Measurements from ENCODE around the gene KIF6.
"Not testable (repeated sequence)": the region's sequence is repeated elsewhere in the genome, so short reads cannot be mapped to it uniquely, and the experiment has no call there.

Gene KIF6

DNA sequence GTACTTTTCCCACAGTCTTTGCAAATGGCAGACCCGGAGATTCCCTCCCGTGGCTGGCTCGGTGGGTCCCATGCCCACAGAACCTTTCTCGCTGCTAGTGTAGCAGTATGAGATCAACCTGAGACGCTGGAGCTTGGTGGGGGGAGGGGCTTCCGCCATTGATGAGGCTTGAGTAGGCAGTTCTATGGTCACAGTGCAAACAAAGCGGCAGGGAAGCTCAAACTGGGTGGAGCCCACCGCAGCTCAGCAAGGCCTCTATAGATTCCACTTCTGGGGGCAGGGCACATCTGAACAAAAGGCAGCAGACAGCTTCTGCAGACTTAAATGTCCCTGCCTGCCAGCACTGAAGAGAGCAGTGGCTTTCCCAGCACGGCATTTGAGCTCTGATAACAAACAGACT lies 216.7 kb downstream of the KIF6 start:
- DNase-seq (ENCODE audit: low read depth in 2 of 3, low spot score in 1 of 3), result no peak

DNA sequence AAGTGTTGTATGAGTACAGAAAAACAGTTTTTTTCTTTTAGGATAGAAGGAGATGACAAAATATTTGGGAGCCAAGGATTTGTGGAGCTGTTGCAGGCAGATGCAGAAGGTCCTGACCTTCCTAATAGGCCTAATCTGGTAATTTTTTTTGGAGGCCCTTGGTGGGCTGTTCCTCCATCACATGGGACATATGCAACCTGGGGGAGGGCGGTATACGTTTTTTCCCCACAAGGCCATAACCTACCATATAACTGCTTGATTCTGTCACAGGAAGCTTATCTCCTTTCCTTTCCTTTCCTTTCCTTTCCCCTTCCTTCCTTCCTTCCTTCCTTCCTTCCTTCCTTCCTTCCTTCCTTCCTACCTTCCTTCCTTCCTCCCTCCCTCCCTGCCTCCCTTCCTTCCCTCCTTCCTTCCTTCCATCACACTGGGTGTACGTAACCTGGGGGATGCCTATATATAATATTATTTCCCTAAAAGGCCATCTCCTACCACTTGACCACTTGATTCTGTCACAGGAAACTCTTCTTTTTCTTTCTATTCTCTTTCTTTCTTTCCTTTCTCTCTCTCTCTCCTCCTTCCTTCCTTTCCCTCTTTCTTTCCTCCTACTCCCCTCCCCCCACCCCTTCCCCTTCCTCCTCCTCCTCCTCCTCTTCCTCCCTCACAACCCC lies 217.7 kb downstream of the KIF6 start:
- no peak for DNase-seq (ENCODE audit: low read depth in 2 of 3, low spot score in 1 of 3)

DNA sequence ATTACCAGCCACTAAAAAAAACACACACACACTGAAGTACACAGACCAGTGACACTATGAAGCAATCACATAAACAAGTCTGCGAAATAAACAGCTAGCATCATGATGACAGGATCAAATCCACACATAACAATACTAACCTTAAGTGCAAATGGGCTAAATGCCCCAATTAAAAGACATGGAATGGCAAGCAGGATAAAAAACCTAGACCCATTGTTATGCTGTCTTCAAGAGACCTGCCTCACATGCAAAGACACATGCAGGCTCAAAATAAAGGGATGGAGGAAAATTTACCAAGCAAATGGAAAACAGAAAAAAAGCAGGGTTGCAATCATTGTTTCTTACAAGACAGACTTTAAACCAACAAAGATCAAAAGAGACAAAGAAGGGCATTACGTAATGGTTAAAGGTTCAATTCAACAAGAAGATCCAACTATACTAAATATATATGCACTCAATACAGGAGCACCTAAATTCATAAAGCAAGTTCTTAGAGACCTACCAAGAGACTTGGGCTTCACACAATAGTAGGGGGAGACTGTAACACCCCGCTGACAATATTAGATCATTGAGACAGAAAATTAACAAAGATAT lies 222.7 kb downstream of the KIF6 start:
- not testable (repeated sequence) for DNase-seq (ENCODE audit: low read depth in 2 of 3, low spot score in 1 of 3)

GRCh38 chr6:39499053-39499452 lies 226.2 kb downstream of the KIF6 start:
- no peak for DNase-seq (ENCODE audit: low read depth in 2 of 3, low spot score in 1 of 3)

GRCh38 chr6:39498096-39498495 lies 227.1 kb downstream of the KIF6 start:
- no peak for DNase-seq (ENCODE audit: low read depth in 2 of 3, low spot score in 1 of 3)

GRCh38 chr6:39496915-39497314 lies 228.3 kb downstream of the KIF6 start:
- no peak for DNase-seq (ENCODE audit: low read depth in 2 of 3, low spot score in 1 of 3)

GRCh38 chr6:39496456-39496855 lies 228.8 kb downstream of the KIF6 start:
- no peak for DNase-seq (ENCODE audit: low read depth in 2 of 3, low spot score in 1 of 3)

GRCh38 chr6:39495640-39496039 lies 229.6 kb downstream of the KIF6 start:
- DNase-seq (ENCODE audit: low read depth in 2 of 3, low spot score in 1 of 3), result no peak

DNA sequence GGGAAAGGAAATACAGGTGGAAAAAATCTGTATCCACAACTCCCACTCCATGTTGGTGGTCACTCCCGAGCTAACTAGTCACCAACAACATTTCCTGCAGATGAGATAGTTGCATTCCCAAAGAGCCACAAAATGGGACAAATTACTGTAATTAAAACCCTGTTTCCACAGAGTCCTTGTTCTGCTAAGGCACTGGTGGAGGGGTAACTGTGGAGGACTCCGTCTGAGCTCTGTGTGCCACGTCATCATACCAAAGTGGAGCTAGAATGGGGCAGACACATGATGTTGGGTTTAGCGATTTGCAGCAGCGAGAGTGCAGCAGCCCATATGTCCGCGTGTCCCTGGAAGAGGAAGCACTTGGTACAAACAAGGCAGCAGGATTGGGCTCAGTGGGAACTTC lies 230.2 kb downstream of the KIF6 start:
- DNase-seq (ENCODE audit: low read depth in 2 of 3, low spot score in 1 of 3), result no peak

GRCh38 chr6:39493777-39494176 lies 231.4 kb downstream of the KIF6 start:
- DNase-seq (ENCODE audit: low read depth in 2 of 3, low spot score in 1 of 3), result no peak

DNA sequence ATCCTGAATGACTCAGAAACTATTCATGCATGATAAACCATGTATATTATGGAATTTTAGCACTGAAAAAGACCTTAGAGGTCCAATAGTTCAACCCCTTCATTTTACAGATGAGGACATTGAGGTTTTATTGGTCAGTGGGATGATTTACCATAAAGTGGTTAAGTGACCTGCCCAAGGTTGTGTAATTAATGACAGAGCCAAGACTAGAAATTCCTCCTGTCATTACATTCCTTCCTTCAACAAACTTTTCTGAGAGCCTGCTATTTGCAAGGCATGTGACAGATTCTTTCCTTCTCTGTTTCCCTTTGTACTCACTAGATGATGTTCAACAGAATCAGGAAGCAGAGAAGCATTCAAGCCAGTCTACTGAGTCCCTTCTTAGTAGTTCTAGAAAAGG lies 232.0 kb downstream of the KIF6 start:
- DNase-seq (ENCODE audit: low read depth in 2 of 3, low spot score in 1 of 3), result no peak

DNA sequence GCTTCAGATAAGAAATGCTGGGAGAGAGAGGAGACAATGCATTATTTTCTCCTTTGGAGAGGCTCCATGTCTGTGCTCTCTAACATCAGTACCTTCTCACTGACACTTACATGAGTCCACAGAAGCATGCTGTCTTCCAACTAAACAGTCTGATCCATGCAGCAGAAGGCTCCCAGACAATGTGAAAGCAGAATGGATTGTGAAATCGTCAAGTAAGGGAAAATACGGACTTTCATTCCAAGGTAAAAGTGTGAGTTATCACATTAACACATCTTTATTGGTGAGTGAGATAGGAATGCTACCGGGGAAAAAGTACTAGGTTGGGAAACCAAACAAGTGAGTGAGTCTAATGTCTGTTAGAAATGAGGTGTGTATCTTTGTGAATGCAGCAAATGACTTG lies 235.1 kb downstream of the KIF6 start:
- DNase-seq (ENCODE audit: low read depth in 2 of 3, low spot score in 1 of 3), result no peak

- DNase-seq (ENCODE audit: low read depth in 2 of 3, low spot score in 1 of 3), result no peak
These were observed 236.8 kb downstream of the KIF6 start for GRCh38 chr6:39488255-39488879.

- no peak for DNase-seq (ENCODE audit: low read depth in 2 of 3, low spot score in 1 of 3)
These were observed 240.9 kb downstream of the KIF6 start for GRCh38 chr6:39484276-39484675.

DNA sequence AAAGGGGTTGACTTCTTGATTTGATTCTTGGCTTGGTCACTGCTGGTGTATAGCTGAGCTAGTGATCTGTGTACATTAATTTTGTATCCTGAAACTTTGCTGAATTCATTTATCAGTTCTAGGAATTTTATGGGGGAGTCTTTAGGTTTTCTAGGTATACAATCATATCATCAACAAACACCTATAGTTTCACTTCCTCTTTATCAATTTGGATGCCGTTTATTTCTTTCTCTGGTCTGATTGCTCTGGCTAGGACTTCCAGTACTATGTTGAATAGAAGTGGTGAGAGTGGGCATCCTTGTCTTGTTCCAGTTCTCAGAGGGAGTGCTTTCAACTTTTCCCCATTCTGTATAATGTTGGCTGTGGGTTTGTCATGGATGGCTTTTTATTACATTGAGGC lies 245.4 kb downstream of the KIF6 start:
- DNase-seq (ENCODE audit: low read depth in 2 of 3, low spot score in 1 of 3), result not testable (repeated sequence)

- no peak for DNase-seq (ENCODE audit: low read depth in 2 of 3, low spot score in 1 of 3)
These were observed 248.5 kb downstream of the KIF6 start for GRCh38 chr6:39476670-39477069.

GRCh38 chr6:39476151-39476550 lies 249.1 kb downstream of the KIF6 start:
- no peak for DNase-seq (ENCODE audit: low read depth in 2 of 3, low spot score in 1 of 3)

GRCh38 chr6:39471954-39472659 lies 253.1 kb downstream of the KIF6 start:
- DNase-seq (ENCODE audit: low read depth in 2 of 3, low spot score in 1 of 3), result no peak

DNA sequence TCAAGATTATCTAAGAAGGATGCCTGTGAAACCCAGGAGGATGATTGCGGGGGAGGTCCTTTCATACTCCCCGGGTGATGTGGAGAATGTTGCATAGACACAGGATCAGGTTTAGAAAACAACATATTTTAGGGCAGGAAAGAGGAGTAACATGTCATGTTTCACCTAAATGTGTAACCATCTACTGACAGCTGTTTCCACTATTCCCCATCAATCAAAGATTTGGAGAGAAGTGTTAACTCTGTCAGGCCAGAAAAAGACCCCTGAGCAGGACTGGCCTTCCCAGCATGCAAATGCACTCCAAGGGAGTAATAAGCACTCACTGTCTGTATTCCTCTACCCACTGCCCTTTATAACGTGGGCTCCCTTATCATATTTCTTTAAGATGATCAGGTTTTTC lies 254.7 kb downstream of the KIF6 start:
- DNase-seq (ENCODE audit: low read depth in 2 of 3, low spot score in 1 of 3), result no peak

DNA sequence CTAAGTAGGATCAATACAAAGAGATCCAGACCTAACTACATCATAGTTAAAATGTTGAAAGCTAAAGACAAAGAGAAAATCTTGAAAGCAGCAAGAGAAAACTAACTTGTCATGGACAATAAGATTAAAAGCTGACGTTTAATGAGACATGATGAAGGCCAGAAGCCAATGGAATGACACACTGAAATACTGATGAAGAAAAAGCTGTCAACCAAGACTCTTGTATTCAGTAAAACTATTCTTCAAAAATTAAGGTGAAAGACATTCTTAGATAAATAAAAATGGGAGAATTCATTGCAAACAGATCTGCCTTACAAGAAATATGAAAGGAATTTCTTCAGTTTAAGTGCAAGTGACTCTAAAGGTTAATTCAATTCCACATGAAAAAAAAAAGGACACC lies 256.8 kb downstream of the KIF6 start:
- DNase-seq (ENCODE audit: low read depth in 2 of 3, low spot score in 1 of 3), result no peak

DNA sequence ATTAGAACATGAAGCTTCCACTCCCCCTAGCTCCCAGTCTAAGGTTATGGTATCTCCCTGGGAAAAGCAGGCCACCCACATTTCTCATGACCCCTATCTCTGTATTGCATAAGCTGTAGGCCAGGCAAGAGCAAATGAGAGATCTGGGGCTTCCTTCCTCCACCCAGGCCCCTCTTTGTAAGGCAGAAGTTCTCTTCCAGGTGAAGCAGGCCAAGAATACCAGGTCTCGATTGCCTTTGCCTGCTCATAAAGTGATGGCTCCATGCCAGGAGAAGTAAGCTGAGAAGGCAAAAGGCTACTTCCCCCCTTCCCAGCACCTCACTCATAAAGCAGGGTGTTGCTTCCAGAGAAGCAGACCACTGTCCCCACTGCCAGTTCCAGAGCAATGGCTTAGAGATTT lies 258.6 kb downstream of the KIF6 start:
- no peak for DNase-seq (ENCODE audit: low read depth in 2 of 3, low spot score in 1 of 3)

- DNase-seq (ENCODE audit: low read depth in 2 of 3, low spot score in 1 of 3), result no peak
These were observed 259.7 kb downstream of the KIF6 start for GRCh38 chr6:39465539-39465938.

All from stimulated activated CD4-positive, alpha-beta T cell treated with anti-CD3 and anti-CD28 coated beads, Interleukin-12 subunit alpha, Interleukin-12 subunit beta, amount 100 ng/mL, for 48 hours (primary cell).